ENCODE results near the gene SERPINB1. TPM values are rescaled to one million over a fixed set of nuclear protein-coding genes. Genes with fewer than 3 reads are reported as not detected.

Gene SERPINB1
- total RNA-seq, 2 donors from 2014 or later = 41.0 to 62.3 TPM

- ATAC-seq (ENCODE audit: insufficient number of reproducible peaks, low FRiP score, low read depth) (no peak), DNase-seq (ENCODE audit: low spot score) (no peak)
- Histone ChIP-seq H3K36me3 (no peaks in the 10 kb centered on the region), H3K4me1 (ENCODE audit: control insufficient read depth in 1 of 2, low read depth in 2 of 2) (peaks cover 2 to 15% of the 10 kb centered on the region in 2 donors), H3K9me3 (no peaks in the 10 kb centered on the region), H3K27ac (peak overlapping the region; percentile 67 to 69), H3K4me3 (peak overlapping the region; percentile 38), H3K27me3 (replicated peaks; ENCODE audit: insufficient read depth) (no peaks in the 10 kb centered on the region)
- TF ChIP-seq CTCF (IDR thresholded peaks at IDR 0.05) = no peak
These were observed 4.2 kb upstream of the SERPINB1 start for GRCh38 chr6:2845880-2846208.

GRCh38 chr6:2844008-2844407 is 2.3 kb upstream of the SERPINB1 start:
- DNase-seq (ENCODE audit: low spot score) (no peak), ATAC-seq (ENCODE audit: insufficient number of reproducible peaks, low FRiP score, low read depth) (no peak)
- Histone ChIP-seq H3K27ac (no peak overlapping the region), H3K4me3 (no peak overlapping the region), H3K27me3 (replicated peaks; ENCODE audit: insufficient read depth) (no peaks in the 10 kb centered on the region), H3K4me1 (ENCODE audit: control insufficient read depth in 1 of 2, low read depth in 2 of 2) (peaks cover 18 to 26% of the 10 kb centered on the region in 2 donors), H3K36me3 (no peaks in the 10 kb centered on the region), H3K9me3 (no peaks in the 10 kb centered on the region)
- TF ChIP-seq CTCF (IDR thresholded peaks at IDR 0.05) = no peak

DNA sequence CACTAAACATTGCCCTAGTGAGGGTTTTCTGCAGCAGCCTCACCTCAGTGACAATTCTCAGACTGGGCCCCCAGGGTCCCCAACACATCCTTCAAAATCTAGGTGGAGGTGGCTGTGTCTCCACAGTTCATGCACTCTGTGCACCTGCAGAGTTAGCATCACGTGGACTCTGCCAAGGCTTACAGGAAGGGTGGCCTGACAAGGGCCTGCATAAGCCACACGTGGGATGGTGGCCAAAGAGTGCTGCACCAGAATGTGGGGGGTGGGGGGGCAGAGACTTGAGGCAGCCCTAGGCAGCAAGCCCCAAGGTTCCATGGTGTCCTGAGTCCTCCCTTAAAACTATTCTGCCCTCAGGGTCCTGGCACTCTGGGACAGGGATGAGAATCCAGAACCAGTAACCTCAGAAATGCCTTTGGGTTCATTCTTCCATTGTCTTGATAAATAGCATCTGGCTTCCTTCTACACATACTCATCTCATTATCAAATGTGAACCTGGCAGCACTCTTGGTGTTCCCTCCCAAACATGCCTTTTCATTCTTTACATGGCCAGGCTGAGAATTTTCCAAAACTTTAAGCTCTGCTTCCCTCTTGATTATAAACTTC is 1.6 kb upstream of the SERPINB1 start:
- Histone ChIP-seq H3K36me3 (no peaks in the 10 kb centered on the region), H3K4me3 (no peak overlapping the region), H3K27me3 (replicated peaks; ENCODE audit: insufficient read depth) (no peaks in the 10 kb centered on the region), H3K27ac (no peak overlapping the region), H3K9me3 (no peaks in the 10 kb centered on the region), H3K4me1 (ENCODE audit: control insufficient read depth in 1 of 2, low read depth in 2 of 2) (peaks cover 22 to 33% of the 10 kb centered on the region in 2 donors)
- no peak for DNase-seq (ENCODE audit: low spot score)
- no peak for TF ChIP-seq CTCF (IDR thresholded peaks at IDR 0.05)
- ATAC-seq (ENCODE audit: insufficient number of reproducible peaks, low FRiP score, low read depth) = no peak

DNA sequence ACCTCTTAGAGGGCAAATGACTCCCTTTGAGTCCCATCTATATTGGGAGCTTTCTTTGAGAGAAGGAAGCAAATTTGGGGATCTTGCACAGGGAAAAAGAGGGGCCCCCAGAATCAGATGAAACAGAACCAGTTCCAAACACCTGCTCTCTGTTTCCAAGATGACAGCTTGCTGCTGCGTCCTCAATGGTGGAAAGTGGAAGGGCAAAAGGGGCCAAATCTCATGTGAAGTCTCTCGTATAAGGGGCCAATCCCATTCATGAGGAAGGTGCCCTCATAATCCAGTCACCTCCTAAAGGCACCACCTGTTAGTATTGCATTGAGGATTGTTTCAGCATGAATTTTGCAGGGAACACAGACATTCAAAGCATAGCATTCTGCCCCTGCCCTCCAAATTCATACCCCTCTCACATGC is 483 bp upstream of the SERPINB1 start:
- no peaks in the 10 kb centered on the region for H3K27me3 ChIP-seq (replicated peaks; ENCODE audit: insufficient read depth)
- no peak for TF ChIP-seq CTCF (IDR thresholded peaks at IDR 0.05)
- DNase-seq (ENCODE audit: low spot score) (no peak), ATAC-seq (ENCODE audit: insufficient number of reproducible peaks, low FRiP score, low read depth) (no peak)
- peak overlapping the region; percentile 86 for H3K4me3 ChIP-seq
- peaks cover 5% of the 10 kb centered on the region for H3K36me3 ChIP-seq
- peak overlapping the region; percentile 96 to 97 for H3K27ac ChIP-seq
- no peaks in the 10 kb centered on the region for H3K9me3 ChIP-seq
- H3K4me1 ChIP-seq (ENCODE audit: control insufficient read depth in 1 of 2, low read depth in 2 of 2) = peaks cover 22 to 33% of the 10 kb centered on the region in 2 donors

- ATAC-seq (ENCODE audit: insufficient number of reproducible peaks, low FRiP score, low read depth) = no peak
- Histone ChIP-seq H3K9me3 (no peaks in the 10 kb centered on the region), H3K27me3 (replicated peaks; ENCODE audit: insufficient read depth) (no peaks in the 10 kb centered on the region), H3K4me3 (peak overlapping the region; percentile 86), H3K36me3 (peaks cover 14% of the 10 kb centered on the region), H3K27ac (peak overlapping the region; percentile 96 to 97), H3K4me1 (ENCODE audit: control insufficient read depth in 1 of 2, low read depth in 2 of 2) (peaks cover 22 to 26% of the 10 kb centered on the region in 2 donors)
- TF ChIP-seq CTCF (IDR thresholded peaks at IDR 0.05) = no peak
- DNase-seq (ENCODE audit: low spot score) = no peak
These were observed 958 bp downstream of the SERPINB1 start for GRCh38 chr6:2840749-2841061.
